ENCODE results near the gene REPIN1.
"Not testable (repeated sequence)": the region's sequence is repeated elsewhere in the genome, so short reads cannot be mapped to it uniquely, and the experiment has no call there.

Gene REPIN1

GRCh38 chr7:150384406-150385301 lies 16.0 kb downstream of the REPIN1 start:
- Mint-ChIP-seq H3K27ac (no peak overlapping the region), H3K27me3 (no peaks in the 10 kb centered on the region), H3K36me3 (no peaks in the 10 kb centered on the region), H3K4me3 (no peak overlapping the region), H3K9me3 (no peaks in the 10 kb centered on the region), H3K4me1 (peaks cover 20% of the 10 kb centered on the region)

GRCh38 chr7:150385302-150385723 lies 16.7 kb downstream of the REPIN1 start:
- H3K27me3 Mint-ChIP-seq, result no peaks in the 10 kb centered on the region
- no peak overlapping the region for H3K4me3 Mint-ChIP-seq
- no peaks in the 10 kb centered on the region for H3K36me3 Mint-ChIP-seq
- H3K9me3 Mint-ChIP-seq, result no peaks in the 10 kb centered on the region
- H3K27ac Mint-ChIP-seq, result no peak overlapping the region
- peaks cover 14% of the 10 kb centered on the region for H3K4me1 Mint-ChIP-seq

- not testable (repeated sequence) for H3K27me3 Mint-ChIP-seq, H3K9me3 Mint-ChIP-seq, H3K36me3 Mint-ChIP-seq, H3K4me1 Mint-ChIP-seq, H3K27ac Mint-ChIP-seq, H3K4me3 Mint-ChIP-seq
Observed at GRCh38 chr7:150385884-150386283, 17.3 kb downstream of the REPIN1 start.

DNA sequence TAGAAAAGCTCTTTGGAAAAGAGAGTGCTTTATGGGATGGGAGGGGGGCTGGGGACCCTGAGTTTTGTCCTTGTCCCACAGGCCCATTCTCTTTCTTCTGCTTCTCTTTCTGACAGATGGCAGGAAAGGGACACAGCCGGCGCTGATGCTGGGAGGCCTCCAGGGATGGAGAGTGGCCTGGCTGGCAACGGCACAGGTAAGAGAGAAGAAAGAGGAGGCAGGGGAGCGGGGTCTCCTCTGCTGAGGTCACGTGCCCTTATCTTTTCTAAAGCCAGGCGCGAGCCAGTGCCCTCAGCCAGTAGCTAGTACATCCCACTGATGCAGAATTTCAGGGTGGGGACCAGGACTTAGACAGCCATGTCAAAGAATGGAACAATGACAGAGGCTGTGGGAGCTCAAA lies 19.7 kb downstream of the REPIN1 start:
- Mint-ChIP-seq H3K27ac (no peak overlapping the region), H3K4me3 (no peak overlapping the region), H3K27me3 (no peaks in the 10 kb centered on the region), H3K9me3 (no peaks in the 10 kb centered on the region), H3K4me1 (no peaks in the 10 kb centered on the region), H3K36me3 (no peaks in the 10 kb centered on the region)

DNA sequence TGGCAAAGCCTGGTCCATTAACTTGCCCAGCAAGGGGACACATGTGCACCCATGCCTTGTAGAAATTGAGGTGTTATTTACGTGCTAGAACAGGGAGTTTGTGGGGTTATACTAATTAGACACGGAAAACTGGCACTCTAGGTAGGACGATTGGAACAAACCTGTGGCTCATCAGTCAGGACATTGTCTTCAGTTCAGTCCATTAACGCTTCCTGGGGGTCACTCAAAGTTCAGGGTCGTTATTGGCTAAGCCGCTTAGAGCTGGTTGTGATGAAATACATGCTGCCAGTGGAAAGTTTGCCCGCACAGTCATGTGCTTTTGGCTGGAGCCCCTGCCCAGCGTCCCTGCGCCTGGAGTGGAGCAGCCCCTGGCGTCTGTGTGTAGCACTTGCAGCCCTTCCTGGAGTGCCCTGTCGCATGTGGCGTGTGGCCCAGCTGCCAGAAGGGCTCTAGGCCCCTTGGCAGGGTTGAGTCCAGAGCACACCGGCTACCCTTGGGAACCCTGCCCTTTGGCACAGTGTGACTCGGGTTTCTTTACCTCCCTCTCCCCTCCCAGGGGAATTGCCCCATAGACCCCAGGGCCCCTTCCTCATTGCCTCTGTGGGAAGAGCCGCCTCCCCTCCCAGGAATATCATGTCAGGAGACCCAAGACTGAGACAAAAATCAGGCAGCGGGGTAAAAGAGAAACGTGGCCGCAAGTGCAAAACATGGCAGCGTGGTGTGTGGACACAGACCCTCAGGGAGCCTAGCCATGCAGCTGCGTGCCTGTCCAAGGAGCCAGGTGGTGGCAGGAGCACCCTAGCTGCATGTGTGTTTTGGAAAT lies 20.3 kb downstream of the REPIN1 start:
- H3K36me3 Mint-ChIP-seq, result no peaks in the 10 kb centered on the region
- H3K4me1 Mint-ChIP-seq, result no peaks in the 10 kb centered on the region
- H3K4me3 Mint-ChIP-seq, result no peak overlapping the region
- no peak overlapping the region for H3K27ac Mint-ChIP-seq
- H3K27me3 Mint-ChIP-seq, result no peaks in the 10 kb centered on the region
- H3K9me3 Mint-ChIP-seq, result no peaks in the 10 kb centered on the region

- H3K36me3 Mint-ChIP-seq, result no peaks in the 10 kb centered on the region
- no peaks in the 10 kb centered on the region for H3K9me3 Mint-ChIP-seq
- H3K27ac Mint-ChIP-seq, result no peak overlapping the region
- peaks cover 3% of the 10 kb centered on the region for H3K4me1 Mint-ChIP-seq
- no peaks in the 10 kb centered on the region for H3K27me3 Mint-ChIP-seq
- H3K4me3 Mint-ChIP-seq, result no peak overlapping the region
Observed at GRCh38 chr7:150389532-150389816, 20.9 kb downstream of the REPIN1 start.

- no peaks in the 10 kb centered on the region for H3K36me3 Mint-ChIP-seq
- no peak overlapping the region for H3K4me3 Mint-ChIP-seq
- no peak overlapping the region for H3K27ac Mint-ChIP-seq
- peaks cover 8% of the 10 kb centered on the region for H3K4me1 Mint-ChIP-seq
- H3K9me3 Mint-ChIP-seq, result no peaks in the 10 kb centered on the region
- no peaks in the 10 kb centered on the region for H3K27me3 Mint-ChIP-seq
Observed at GRCh38 chr7:150390205-150390604, 21.6 kb downstream of the REPIN1 start.

GRCh38 chr7:150393325-150393724 lies 24.7 kb downstream of the REPIN1 start:
- Mint-ChIP-seq H3K4me1 (peaks cover 12% of the 10 kb centered on the region), H3K9me3 (no peaks in the 10 kb centered on the region), H3K27ac (no peak overlapping the region), H3K27me3 (no peaks in the 10 kb centered on the region), H3K36me3 (no peaks in the 10 kb centered on the region), H3K4me3 (no peak overlapping the region)

DNA sequence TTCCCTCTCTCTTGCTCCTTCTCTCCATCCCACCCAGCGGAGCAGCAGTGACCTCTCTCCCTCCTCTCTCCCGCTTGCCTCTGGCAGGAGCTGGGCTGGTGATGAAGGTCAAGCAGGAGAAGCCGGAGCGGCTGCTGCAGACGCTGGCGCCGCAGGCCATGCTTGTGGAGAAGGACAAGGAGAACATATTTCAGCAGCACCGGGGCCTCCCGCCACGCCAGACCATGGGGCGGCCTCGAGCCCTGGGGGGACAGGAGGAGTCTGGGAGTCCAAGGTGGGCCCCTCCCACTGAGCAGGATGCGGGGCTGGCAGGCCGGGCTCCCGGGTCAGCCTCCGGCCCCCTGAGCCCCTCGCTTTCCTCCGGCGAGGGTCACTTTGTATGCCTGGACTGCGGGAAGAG lies 27.8 kb downstream of the REPIN1 start:
- H3K27ac Mint-ChIP-seq, result no peak overlapping the region
- H3K9me3 Mint-ChIP-seq, result no peaks in the 10 kb centered on the region
- H3K4me3 Mint-ChIP-seq, result no peak overlapping the region
- no peaks in the 10 kb centered on the region for H3K27me3 Mint-ChIP-seq
- H3K36me3 Mint-ChIP-seq, result peaks cover 2% of the 10 kb centered on the region
- H3K4me1 Mint-ChIP-seq, result peaks cover 12% of the 10 kb centered on the region

GRCh38 chr7:150396851-150397260 lies 28.2 kb downstream of the REPIN1 start:
- Mint-ChIP-seq H3K36me3 (peaks cover 2% of the 10 kb centered on the region), H3K27me3 (no peaks in the 10 kb centered on the region), H3K4me3 (no peak overlapping the region), H3K4me1 (peaks cover 12% of the 10 kb centered on the region), H3K9me3 (no peaks in the 10 kb centered on the region), H3K27ac (no peak overlapping the region)

DNA sequence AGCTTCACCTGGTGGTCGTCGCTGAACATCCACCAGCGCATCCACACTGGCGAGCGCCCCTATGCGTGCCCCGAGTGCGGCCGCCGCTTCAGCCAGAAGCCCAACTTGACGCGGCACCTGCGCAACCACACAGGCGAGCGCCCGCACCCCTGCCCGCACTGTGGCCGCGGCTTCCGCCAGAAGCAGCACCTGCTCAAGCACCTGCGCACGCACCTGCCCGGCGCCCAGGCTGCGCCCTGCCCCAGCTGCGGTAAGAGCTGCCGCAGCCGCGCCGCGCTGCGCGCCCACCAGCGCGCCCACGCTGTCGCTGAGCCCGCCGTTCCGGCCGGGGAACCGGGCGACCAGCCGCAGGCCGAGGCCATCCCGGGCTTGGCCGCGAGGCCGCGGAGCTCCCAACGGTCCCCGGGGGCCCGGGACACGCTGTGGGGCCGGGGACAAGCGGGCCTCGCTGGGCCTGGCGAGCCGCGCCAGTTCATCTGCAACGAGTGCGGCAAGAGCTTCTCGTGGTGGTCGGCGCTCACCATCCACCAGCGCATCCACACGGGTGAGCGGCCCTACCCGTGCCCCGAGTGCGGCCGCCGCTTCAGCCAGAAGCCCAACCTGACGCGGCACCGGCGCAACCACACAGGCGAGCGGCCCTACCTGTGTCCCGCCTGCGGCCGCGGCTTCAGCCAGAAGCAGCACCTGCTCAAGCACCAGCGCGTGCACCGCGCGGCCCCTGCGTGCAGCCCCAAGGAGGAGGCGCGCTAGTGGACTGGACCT lies 28.9 kb downstream of the REPIN1 start:
- no peak overlapping the region for H3K27ac Mint-ChIP-seq
- H3K4me3 Mint-ChIP-seq, result no peak overlapping the region
- H3K27me3 Mint-ChIP-seq, result no peaks in the 10 kb centered on the region
- H3K9me3 Mint-ChIP-seq, result no peaks in the 10 kb centered on the region
- peaks cover 2% of the 10 kb centered on the region for H3K36me3 Mint-ChIP-seq
- H3K4me1 Mint-ChIP-seq, result peaks cover 12% of the 10 kb centered on the region

GRCh38 chr7:150398108-150398964 lies 29.7 kb downstream of the REPIN1 start:
- peaks cover 13% of the 10 kb centered on the region for H3K4me1 Mint-ChIP-seq
- H3K9me3 Mint-ChIP-seq, result no peaks in the 10 kb centered on the region
- no peak overlapping the region for H3K27ac Mint-ChIP-seq

GRCh38 chr7:150398965-150399320 lies 30.3 kb downstream of the REPIN1 start:
- no peak overlapping the region for H3K4me3 Mint-ChIP-seq
- peaks cover 2% of the 10 kb centered on the region for H3K36me3 Mint-ChIP-seq
- H3K4me1 Mint-ChIP-seq, result peaks cover 20% of the 10 kb centered on the region
- H3K9me3 Mint-ChIP-seq, result no peaks in the 10 kb centered on the region
- H3K27ac Mint-ChIP-seq, result no peak overlapping the region
- H3K27me3 Mint-ChIP-seq, result no peaks in the 10 kb centered on the region

More at GRCh38 chr7:150398108-150398964, 29.7 kb downstream of the REPIN1 start:
- no peak overlapping the region for H3K4me3 Mint-ChIP-seq
- H3K36me3 Mint-ChIP-seq, result peaks cover 2% of the 10 kb centered on the region
- H3K27me3 Mint-ChIP-seq, result no peaks in the 10 kb centered on the region

- Mint-ChIP-seq H3K27me3 (no peaks in the 10 kb centered on the region), H3K27ac (no peak overlapping the region), H3K4me1 (peaks cover 22% of the 10 kb centered on the region), H3K36me3 (peaks cover 2% of the 10 kb centered on the region), H3K4me3 (no peak overlapping the region), H3K9me3 (no peaks in the 10 kb centered on the region)
Observed at GRCh38 chr7:150399421-150400007, 30.9 kb downstream of the REPIN1 start.

All from activated naive CD4-positive, alpha-beta T cell treated with anti-CD3 and anti-CD28 coated beads, Interleukin-2, amount 50 U/mL, for 24 hours (primary cell).